GM19025 (cell line): ENCODE data around the gene ANKH.

ENCODE experiments used
- ATAC-seq: cut with Tn5 transposase; IDR thresholded peaks from one replicate; pipeline ENCODE4 v1.9.1; 2021; ENCODE audit warnings: mild to moderate bottlenecking, low read depth, moderate library complexity; ENCODE audit not compliant: unreplicated experiment

The ANKH gene

DNA sequence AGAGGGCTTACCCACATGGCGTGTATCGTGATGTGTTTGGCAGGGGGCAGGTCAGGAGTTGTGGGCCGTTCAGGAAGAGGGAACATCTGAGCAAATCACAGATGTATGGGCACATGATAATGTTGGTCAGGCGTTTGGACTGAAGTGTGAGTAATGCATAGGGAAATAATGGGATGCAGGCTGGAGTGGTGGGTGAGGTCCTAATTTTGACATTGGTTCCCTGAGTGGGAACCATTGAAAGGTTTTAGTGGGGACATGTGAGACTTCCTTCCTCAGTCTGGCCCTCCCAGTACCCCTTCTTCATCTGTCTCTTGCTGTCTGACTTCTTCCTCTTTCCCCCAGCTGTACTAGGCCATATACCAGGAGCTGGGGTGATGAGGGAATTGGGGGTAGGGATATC lies 199.5 kb downstream of the ANKH start:
- no peak for ATAC-seq

DNA sequence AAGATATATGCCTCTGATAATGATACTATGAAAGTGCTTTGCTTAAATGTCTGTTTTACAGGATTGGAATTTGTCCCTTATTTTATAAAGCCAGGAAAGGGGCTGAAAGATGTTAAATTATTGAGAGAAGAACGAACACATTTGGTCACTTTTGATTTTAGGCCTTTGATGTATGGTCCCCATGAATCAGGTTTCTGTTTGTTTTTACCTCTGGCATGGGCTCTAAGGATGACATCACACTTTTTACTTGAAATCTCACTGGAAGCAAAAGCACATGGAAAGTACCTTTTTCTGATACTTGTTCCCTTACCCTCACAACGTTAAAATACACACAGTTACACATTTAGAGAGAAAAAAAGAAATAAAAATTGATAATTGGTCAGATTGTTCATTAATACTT lies 200.2 kb downstream of the ANKH start:
- ATAC-seq = no peak

DNA sequence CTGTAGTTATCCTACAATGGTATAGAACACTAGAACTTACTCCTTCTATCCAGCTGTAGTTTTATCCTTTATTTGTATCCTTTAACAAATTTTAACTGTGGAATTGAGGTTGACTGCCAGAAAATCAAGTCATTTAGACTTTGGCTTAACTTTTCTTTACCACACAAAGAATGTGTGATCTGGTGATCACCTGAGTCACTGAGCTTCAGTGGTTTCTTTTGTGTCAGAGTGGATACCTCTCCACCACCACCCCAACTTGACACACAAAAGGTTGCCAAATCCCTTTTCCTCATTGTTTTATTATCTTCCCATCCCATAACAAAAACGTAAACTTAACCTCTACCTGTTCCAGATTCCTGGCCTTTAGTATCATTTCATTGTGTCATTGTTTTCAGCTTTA lies 201.6 kb downstream of the ANKH start:
- ATAC-seq = no peak

- ATAC-seq = no peak
These were observed 202.2 kb downstream of the ANKH start for GRCh38 chr5:14669415-14669814.

DNA sequence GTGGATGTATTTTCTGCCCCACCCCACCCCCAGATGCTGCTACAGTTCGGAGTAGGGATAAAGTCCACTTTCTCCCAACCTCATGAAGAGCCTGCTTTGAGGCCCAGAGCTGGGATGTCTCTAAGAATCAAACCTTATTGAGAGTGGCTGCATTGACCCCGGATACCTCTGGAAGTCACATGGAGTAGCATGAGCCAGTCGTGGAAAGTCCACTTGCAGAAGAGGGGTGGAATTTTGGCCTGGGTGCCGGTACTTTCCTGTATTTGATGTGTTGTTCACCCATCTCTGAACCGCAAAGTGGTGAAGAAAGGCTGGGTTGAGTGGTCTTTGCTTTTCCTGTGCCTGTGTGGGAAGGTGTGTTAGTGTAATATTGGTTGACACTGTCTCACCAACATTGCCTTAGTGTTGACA lies 203.4 kb downstream of the ANKH start:
- ATAC-seq = no peak

DNA sequence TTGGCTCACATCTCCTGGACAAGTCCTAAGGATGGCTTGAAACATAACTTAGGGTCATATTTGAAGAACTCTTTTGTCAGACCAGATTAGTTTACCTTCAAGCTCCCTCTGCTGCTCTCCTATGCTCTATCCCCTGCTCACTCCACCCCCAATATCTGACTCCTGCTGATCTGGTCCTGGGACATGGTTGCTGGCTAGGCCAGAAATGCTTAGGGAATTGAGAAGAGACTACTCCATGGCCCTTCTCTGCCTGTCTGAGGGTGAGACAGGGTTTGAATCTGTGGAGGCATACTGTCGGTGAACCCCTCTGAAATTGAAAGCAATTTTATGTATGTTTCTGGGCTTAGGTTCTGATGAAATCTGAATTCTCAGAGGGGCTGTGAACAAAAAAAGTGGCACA lies 203.8 kb downstream of the ANKH start:
- ATAC-seq = no peak

DNA sequence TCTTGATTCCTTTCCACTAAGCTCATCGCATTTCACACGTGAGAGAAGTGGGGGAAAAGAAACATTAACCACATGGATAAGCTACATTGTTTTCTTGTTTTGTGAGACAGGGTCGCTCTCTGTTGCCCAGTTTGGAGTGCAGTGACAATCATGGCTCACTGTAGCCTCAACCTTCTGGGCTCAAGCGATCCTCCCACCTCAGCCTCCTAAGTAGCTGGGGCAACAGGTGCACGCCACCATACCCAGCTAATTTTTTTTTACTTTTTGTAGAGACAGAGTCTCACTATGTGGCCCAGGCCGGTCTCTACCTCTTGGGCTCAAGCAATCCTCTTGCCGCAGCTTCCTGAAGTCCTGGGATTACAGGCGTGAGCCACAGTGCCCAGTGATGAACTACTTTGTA lies 204.3 kb downstream of the ANKH start:
- ATAC-seq = no peak

- ATAC-seq = no peak
These were observed 205.2 kb downstream of the ANKH start for GRCh38 chr5:14666357-14666756.

DNA sequence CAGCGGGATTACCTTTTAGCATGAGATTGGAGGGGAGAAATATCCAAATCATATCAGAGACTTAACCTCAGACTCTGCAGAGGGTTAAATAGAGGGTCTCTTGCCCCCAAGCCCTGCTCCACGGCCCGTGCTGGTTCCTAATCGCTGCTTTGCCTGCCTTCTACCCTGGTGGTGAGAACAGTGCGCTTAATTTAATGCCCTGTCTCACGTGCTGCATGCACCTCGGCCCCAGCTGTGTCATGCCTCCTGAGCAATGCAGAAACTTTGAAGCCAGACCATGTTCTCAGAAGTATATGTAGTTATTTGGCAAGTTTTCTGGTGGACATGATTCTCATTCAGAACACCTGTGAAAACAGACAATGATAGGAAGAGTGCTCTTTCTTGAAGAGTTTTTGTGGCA lies 205.6 kb downstream of the ANKH start:
- ATAC-seq = peak; percentile 20

GRCh38 chr5:14665101-14665822 lies 206.3 kb downstream of the ANKH start:
- ATAC-seq = no peak

GRCh38 chr5:14664270-14665100 lies 207.1 kb downstream of the ANKH start, which contains the start of gene OTULIN:
OTULIN (plus strand) TSS chr5:14664718; CDS start chr5:14664826, 108 bp downstream.
- peak; percentile 63 for ATAC-seq

- ATAC-seq = no peak
These were observed 207.8 kb downstream of the ANKH start for GRCh38 chr5:14663734-14664269.

DNA sequence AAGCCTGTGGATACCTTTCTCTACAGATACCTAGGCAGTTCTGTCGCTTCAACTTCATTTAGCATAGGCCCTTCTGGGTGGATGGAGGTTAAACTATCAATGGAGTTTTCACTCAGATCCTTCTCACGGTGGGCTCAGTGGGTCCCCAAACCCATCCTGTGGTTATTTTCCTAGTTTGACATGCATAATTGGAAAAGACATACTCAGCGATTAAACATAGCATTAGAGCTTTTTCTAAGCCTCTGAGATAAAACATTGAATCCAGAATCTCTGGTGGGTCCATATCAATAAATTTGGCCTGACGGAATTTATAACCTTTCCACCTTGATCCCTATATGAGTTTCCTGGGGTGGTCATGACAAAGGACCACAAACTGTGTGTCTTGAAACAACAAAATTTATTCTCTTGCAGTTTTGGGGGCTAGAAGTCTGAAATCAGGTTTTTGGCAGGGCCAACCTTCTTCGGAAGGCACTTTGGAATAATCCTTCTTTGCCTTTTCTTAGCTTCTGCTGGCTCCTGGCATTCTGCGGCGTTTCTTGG lies 208.8 kb downstream of the ANKH start:
- ATAC-seq = no peak

DNA sequence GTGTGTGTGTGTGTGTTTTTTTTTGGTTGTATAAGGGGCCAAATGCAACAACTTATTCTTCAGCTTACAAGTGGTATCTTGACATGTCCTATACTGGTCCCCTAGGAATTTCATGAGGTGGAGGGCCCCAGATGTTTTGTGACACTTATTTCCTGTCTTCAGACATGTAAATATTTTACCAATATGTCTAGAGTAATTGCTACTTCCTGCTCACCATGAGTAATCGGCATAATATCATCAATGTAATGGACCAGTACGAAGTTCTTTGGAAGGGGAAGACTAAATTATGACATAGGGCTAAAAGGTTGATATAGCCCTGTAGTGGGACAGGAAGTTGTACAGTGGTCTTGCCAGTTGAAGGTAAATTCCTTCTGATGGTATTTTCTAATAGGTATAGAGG lies 210.7 kb downstream of the ANKH start:
- no peak for ATAC-seq

DNA sequence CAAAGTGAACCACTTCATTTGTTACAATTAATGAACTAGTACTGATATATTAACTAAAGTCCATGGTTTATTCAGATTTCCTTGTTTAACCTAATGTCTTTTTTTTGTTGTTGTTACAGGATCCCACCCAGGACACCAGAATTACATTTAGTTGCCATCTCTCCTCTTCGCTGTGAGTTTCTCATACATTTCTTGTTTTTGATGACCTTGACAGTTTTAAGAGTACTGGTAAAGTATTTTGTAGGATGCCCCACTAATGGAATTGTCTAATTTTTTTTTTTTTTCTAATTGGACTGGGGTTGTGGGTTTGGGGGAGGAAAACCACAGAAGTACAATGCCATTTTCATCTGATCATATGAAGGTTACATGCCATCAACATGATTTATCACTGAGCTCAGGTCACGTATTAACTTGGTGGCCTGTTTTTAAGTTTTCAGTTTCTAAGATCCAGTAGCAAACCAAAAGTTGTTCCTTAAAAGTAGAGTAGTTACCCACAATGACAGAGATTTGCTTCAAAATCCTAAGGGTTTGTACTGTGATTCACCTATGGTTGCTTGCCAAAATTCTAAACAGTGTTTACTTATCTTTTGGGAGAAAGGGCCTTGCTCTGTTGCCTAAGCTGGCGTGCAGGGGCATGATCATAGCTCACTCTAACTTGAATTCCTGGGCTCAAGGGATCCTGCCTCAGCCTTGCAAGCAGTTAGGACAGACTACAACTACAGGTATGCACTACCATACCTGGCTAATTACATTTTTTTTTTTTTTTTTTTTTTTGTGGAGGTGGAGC lies 211.6 kb downstream of the ANKH start:
- ATAC-seq = no peak

- no peak for ATAC-seq
These were observed 214.7 kb downstream of the ANKH start for GRCh38 chr5:14656898-14657297.

- no peak for ATAC-seq
These were observed 216.3 kb downstream of the ANKH start for GRCh38 chr5:14655146-14655741.
